GM19035 (cell line): Measurements from ENCODE around the gene C11orf52.
A peak's percentile ranks its signal among the peaks of the same experiment; 100 is the strongest.
"Not testable (repeated sequence)": the region's sequence is repeated elsewhere in the genome, so short reads cannot be mapped to it uniquely, and the experiment has no call there.

ENCODE experiments used
- ATAC-seq: cut with Tn5 transposase; IDR thresholded peaks from one replicate; pipeline ENCODE4 v1.9.1; 2021; ENCODE audit not compliant: unreplicated experiment

Gene C11orf52

DNA sequence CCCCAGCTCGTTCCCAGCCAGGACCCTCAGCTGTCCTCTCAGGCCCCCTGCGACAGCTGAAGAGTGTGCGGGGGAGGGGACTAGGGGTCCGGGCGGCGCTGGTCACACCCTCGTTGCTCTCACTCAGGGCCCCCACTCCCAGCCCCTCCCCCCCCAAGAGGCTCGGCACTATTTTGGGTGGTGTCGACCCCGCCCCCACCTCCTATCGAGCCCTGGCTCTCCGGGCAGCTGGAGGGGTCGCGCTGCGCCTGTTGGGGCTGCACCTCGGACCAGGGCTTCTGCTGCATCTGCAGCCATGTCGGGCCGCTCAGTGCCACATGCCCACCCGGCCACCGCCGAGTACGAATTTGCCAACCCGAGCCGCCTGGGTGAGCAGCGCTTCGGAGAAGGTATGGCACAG lies 6.2 kb upstream of the C11orf52 start, which contains the start of gene HSPB2:
Gene HSPB2 (plus strand): TSS at position 200 of the 400 bp plus-strand sequence. CDS start 96 bp downstream, at position 296.
- no peak for ATAC-seq

DNA sequence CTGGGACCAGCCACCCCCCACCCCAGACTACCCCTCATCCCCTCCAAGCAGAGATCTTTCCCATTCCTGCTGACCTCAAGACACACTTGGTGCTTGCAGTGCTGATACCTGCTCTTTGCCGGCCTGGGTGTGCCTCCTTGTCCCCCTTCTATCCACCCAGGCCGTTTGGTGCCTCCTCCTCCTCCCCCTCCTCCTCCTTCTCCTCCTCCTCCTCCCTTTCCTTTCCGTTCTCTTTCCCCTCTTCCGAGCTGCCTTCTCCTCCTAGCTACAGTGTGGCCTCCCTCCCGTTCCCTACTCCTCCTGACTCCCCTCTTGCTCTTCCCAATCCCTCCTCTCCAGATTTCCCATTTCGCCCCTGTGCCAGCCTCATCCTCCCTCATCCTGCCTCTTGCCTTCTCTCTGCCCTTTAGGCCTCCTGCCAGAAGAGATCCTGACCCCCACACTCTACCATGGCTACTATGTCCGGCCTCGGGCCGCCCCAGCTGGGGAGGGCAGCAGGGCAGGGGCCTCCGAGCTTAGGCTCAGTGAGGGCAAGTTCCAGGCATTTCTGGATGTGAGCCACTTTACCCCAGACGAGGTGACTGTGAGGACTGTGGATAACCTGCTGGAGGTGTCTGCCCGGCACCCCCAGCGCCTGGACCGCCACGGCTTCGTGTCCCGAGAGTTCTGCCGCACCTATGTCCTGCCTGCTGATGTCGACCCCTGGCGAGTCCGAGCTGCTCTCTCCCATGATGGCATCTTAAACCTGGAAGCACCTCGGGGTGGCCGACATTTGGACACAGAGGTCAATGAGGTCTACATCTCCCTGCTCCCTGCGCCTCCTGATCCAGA lies 5.5 kb upstream of the C11orf52 start:
- no peak for ATAC-seq

DNA sequence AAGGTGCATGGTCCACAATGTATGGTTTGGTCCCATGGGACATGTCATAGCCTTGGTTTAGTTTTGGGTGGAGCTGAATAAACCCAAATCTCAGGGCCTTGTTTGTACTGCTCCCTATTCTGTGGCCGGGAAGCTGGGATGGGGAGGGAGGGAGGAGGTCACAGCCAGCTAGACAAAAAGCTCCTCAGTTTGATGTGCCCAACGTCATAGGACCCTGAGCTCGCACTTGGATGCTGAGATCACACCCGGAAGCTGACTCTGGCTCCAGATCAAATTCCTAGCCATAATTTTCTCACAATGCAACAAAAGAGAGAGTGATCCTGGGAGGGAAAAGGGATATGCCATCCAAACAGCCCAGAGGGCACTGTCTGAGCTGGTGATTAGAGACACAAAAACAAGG lies 4.7 kb upstream of the C11orf52 start:
- ATAC-seq, result no peak

DNA sequence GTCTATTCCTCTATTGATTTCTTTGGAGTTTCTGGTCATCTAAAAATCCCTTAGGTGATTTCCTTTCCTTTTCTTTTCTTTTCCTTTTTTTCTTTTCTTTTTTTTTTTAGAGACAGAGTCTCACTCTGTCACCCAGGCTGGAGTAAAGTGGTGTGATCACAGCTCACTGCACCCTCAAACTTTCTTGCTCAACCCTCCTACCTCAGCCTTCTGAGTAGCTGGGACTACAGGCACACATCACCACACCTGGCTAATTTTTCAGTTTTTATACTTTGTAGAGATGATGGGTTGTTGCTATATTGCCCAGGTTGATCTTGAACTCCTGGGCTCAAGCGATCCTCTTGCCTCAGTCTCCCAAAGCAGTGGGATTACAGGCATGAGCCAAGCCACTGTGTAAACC lies 1.9 kb upstream of the C11orf52 start:
- no peak for ATAC-seq

GRCh38 chr11:111917312-111917711 lies 1.4 kb upstream of the C11orf52 start:
- ATAC-seq, result no peak

DNA sequence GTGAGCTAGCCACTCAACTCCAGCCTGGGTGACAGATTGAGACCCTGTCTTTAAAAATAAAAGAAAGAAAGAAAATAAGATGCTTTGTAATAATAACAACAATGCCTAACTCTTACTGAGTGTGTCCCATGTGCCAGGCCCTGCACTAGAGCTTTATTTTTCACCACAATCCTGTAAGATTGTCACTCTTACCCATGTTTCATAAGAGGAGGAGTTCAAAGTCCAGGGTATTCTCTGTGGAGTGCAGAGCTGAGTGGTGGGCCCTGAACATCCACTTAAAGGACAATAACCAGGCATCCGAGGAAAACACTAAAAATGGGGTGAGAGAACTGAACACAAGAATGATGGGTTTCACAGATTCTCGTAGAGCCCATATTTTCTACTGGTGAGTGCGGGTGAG lies 925 bp upstream of the C11orf52 start:
- no peak for ATAC-seq

DNA sequence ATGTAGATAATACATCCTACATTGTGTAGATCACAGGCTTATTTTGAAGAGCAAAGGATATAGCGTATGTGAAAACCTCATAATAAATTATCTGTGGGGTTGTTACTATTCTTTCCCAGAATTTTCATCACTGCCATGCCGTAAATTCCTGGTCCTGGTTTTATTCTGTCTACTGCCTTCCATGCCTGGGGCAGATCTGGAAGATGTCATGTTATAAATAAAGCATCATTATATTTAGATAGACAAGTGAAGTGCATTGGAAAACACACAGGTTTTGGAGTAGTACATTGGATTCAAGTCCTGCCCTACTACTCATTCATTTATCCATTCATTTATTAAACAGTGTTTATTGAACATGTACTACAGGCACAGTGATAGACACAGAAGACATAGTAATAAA lies 2.2 kb downstream of the C11orf52 start:
- ATAC-seq, result no peak

DNA sequence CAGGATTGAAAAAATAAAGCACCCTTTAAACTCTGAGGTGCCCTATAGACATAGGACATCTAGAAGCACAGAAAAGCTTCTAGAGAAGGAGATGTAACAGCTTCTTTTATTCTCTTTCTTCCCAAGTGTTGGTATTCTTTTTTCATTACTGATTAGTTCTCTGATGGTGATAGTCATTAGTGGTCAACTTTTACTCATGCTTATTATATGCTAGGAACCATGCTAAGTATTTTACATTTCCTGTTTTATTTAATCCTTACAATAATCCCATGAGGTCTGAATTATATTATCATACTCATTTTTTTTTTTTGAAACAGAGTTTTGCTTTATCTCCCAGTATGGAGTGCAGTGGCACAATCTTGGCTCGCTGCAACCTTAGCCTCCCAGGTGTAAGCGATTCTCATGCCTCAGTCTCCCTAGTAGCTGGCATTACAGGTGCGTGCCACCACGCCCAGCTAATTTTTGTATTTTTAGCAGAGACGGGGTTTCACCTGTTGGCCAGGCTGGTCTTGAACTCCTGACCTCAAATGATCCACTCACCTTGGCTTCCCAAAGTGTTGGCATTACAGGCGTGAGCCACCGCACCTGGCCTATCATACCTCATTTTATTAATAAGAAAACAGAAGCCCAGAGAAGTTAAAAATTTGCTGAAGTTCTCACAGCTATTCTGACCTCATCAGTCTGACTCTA lies 3.0 kb downstream of the C11orf52 start:
- ATAC-seq, result no peak

DNA sequence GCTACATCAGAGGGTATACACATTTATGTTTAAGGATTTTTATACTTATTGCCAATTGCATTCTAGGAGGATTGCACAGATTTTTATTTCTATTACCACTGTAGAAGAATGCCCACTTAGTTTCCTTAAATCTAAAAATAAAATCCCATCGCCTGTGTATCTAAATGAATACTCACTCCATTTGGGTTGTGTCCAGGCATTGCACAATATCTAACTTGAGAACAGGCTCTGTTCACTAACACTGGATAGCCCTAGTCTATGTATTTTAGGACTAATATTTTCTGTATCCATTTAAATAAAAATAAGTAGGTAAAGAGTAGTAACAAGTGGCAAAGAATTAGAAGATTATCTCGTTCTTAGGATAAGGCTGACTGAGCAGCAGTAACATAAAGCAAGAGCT lies 4.1 kb downstream of the C11orf52 start:
- no peak for ATAC-seq

- no peak for ATAC-seq
Measured at GRCh38 chr11:111923351-111923788, 4.7 kb downstream of the C11orf52 start.

DNA sequence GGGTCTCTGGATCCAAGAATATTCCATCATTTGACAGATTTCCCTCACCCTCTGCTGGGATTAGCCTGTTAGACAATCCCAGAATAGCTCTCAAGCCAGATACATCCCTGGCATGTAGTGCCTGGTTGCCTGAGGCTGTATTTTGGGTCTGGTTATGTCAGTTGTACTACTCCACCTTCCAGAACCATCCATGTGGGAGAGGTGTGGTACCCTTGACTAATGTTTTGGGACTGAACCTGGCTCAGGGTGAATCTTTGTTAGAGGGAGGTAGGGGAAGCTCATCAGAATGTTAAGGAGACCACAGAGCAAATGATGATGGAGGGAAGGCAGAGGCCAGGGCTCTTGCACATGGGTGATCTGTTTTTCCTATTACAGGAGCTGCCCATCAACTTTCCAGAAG lies 5.2 kb downstream of the C11orf52 start:
- ATAC-seq, result no peak

- no peak for ATAC-seq
Measured at GRCh38 chr11:111925953-111926352, 7.2 kb downstream of the C11orf52 start.

- ATAC-seq, result peak; percentile 94
Measured at GRCh38 chr11:111926505-111927391, 8.0 kb downstream of the C11orf52 start.

GRCh38 chr11:111930472-111930871 lies 11.8 kb downstream of the C11orf52 start:
- ATAC-seq, result no peak

- no peak for ATAC-seq
Measured at GRCh38 chr11:111932611-111932950, 13.9 kb downstream of the C11orf52 start.

DNA sequence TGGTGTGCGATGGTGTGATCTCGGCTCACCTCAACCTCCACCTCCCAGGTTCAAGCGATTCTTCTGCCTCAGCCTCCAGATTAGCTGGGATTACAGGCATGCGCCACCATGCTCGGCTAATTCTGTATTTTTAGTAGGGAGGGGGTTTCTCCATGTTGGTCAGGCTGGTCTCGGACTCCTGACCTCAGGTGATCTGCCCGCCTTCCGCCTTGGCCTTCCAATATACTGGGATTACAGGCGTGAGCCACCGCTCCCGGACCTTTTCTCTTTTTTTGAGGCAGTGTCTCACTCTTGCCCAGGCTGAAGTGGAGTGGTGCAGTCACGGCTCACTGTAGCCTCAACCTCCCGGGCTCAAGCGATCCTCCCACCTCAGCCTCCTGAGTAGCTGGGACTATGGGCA lies 14.5 kb downstream of the C11orf52 start:
- not testable (repeated sequence) for ATAC-seq

GRCh38 chr11:111933872-111934271 lies 15.2 kb downstream of the C11orf52 start:
- ATAC-seq, result no peak

- ATAC-seq, result no peak
Measured at GRCh38 chr11:111934306-111934705, 15.6 kb downstream of the C11orf52 start.

DNA sequence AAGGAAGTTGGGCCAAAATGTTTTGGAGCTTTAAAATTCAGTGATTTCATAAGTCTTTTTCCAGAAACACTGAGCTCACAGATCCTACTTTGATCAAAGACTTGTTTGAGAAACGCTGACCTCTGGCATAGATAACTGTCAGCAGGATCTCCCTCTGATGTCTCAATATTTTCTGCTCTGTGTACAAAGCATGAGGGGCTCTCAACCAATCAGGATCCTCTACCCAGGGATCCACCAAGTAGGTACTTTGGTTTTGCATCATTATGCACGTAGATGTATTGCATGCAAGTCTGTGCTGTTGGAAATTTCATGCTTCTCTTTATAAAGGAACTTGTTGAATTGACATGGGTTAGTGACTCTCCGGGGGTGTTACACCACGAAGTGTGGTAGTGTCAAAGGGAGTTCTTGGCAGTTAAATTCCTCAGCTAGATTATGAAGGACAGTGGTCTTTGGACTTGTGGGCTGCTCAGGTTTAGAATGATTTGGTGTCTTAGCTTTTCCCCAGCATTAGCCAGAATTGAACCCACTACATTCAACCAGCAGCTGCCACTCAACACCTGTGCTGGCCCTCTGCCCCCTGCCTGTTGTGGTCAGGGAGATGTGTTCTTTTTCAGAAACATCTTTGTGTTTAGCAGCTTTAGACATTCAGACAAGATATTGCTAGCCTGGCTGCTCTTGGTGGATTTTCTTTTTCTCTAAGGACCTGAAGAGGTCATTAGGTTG lies 16.8 kb downstream of the C11orf52 start:
- ATAC-seq, result no peak

- ATAC-seq, result no peak
Measured at GRCh38 chr11:111936040-111936540, 17.4 kb downstream of the C11orf52 start.

GRCh38 chr11:111937461-111937769 lies 18.7 kb downstream of the C11orf52 start:
- no peak for ATAC-seq
